DND-41 (cell line): ENCODE measurements around the gene XK.

Experiments used
- ATAC-seq: fragments of 200-7000 bp; cut with Tn5 transposase; 3 replicates; pipeline ENCODE4 v1.9.1; 2021; ENCODE audit warnings: low read depth; ENCODE audit not compliant: insufficient read depth
- DNase-seq: peaks from one replicate; pipeline ENCODE4 v3.0.0-alpha.2; 2020
- H2AFZ ChIP-seq: 2 replicates; pipeline ENCODE4 v1.6.0; 2012; ENCODE audit warnings: low read depth, low read length
- H3K27ac ChIP-seq: 2 replicates; pipeline ENCODE4 v1.5.1; 2012; ENCODE audit warnings: low read length, inconsistent platforms
- H3K27me3 ChIP-seq: fragments of 200-600 bp; sonication (generic); 2 replicates; pipeline ENCODE4 v1.6.0; 2012; ENCODE audit warnings: low read length, mild to moderate bottlenecking, inconsistent platforms; ENCODE audit not compliant: insufficient read depth, poor library complexity
- H3K36me3 ChIP-seq: 2 replicates; pipeline ENCODE4 v1.5.1; 2012; ENCODE audit warnings: low read length, inconsistent platforms; ENCODE audit not compliant: insufficient read depth
- H3K4me1 ChIP-seq: 2 replicates; pipeline ENCODE4 v1.5.1; 2012; ENCODE audit warnings: mild to moderate bottlenecking, low read length; ENCODE audit not compliant: insufficient read depth
- H3K4me2 ChIP-seq: 2 replicates; pipeline ENCODE4 v1.6.0; 2012; ENCODE audit warnings: mild to moderate bottlenecking, moderate library complexity, low read length, inconsistent platforms; ENCODE audit not compliant: insufficient read depth
- H3K4me3 ChIP-seq, 2 experiments: fragments of 200-600 bp in 1 of 2; shearing (Covaris generic) in 1 of 2; 2 replicates each; pipeline ENCODE4 v1.5.1; 2012 to 2016; ENCODE audit warnings: inconsistent platforms in 2 of 2, low read length in 2 of 2, mild to moderate bottlenecking in 2 of 2, low read depth in 1 of 2, moderate library complexity in 1 of 2
- H3K79me2 ChIP-seq: 2 replicates; pipeline ENCODE4 v1.6.0; 2012; ENCODE audit warnings: low read length, inconsistent platforms; ENCODE audit not compliant: insufficient read depth
- H3K9ac ChIP-seq: 2 replicates; pipeline ENCODE4 v1.6.0; 2012; ENCODE audit warnings: low read depth, mild to moderate bottlenecking, inconsistent platforms, low read length, moderate library complexity
- H3K9me3 ChIP-seq: 2 replicates; pipeline ENCODE4 v1.5.1; 2012; ENCODE audit warnings: low read length, moderate library complexity, mild to moderate bottlenecking, inconsistent platforms; ENCODE audit not compliant: insufficient read depth, severe bottlenecking
- H4K20me1 ChIP-seq: 2 replicates; pipeline ENCODE4 v1.6.0; 2012; ENCODE audit warnings: low read length; ENCODE audit not compliant: insufficient read depth
- CTCF ChIP-seq: IDR thresholded peaks from 2 replicates; pipeline ENCODE4 v1.5.1; 2012; ENCODE audit warnings: borderline replicate concordance, low read length, moderate library complexity, mild to moderate bottlenecking; ENCODE audit not compliant: poor library complexity, severe bottlenecking; ENCODE audit errors: extremely low read depth
- EZH2 ChIP-seq: IDR thresholded peaks from 3 replicates; pipeline ENCODE4 v1.6.1; 2012; ENCODE audit warnings: borderline replicate concordance, low read depth, mild to moderate bottlenecking, moderate library complexity, low read length, inconsistent platforms; ENCODE audit not compliant: severe bottlenecking

XK gene

GRCh38 chrX:37659047-37659446 lies 26.5 kb upstream of the XK start:
- H3K36me3 ChIP-seq = no peaks in the 10 kb centered on the region
- H3K4me1 ChIP-seq = no peaks in the 10 kb centered on the region
- no peak overlapping the region for H3K27ac ChIP-seq
- H3K79me2 ChIP-seq = no peaks in the 10 kb centered on the region
- no peak overlapping the region for H2AFZ ChIP-seq
- H4K20me1 ChIP-seq = no peaks in the 10 kb centered on the region
- H3K9ac ChIP-seq = no peak overlapping the region
- DNase-seq = no peak
- no peak overlapping the region for H3K4me2 ChIP-seq
- ATAC-seq = no peak
- TF ChIP-seq CTCF (no peak), EZH2 (no peak)
- H3K27me3 ChIP-seq = no peaks in the 10 kb centered on the region
- H3K9me3 ChIP-seq = no peaks in the 10 kb centered on the region
- H3K4me3 ChIP-seq = no peak overlapping the region

- no peaks in the 10 kb centered on the region for H3K27me3 ChIP-seq
- no peaks in the 10 kb centered on the region for H3K9me3 ChIP-seq
- no peak overlapping the region for H3K9ac ChIP-seq
- H3K4me1 ChIP-seq = no peaks in the 10 kb centered on the region
- no peak for DNase-seq
- no peak overlapping the region for H2AFZ ChIP-seq
- no peaks in the 10 kb centered on the region for H3K36me3 ChIP-seq
- TF ChIP-seq CTCF = no peak
- no peak for TF ChIP-seq EZH2
- no peak for ATAC-seq
- no peak overlapping the region for H3K4me2 ChIP-seq
- H3K27ac ChIP-seq = no peak overlapping the region
- H3K79me2 ChIP-seq = no peaks in the 10 kb centered on the region
- no peak overlapping the region for H3K4me3 ChIP-seq
- no peaks in the 10 kb centered on the region for H4K20me1 ChIP-seq
These were observed 23.4 kb upstream of the XK start for GRCh38 chrX:37662181-37662580.

GRCh38 chrX:37666516-37666915 lies 19.1 kb upstream of the XK start:
- no peak for ATAC-seq
- no peak overlapping the region for H2AFZ ChIP-seq

More at GRCh38 chrX:37666516-37666915, 19.1 kb upstream of the XK start:
- Histone ChIP-seq H3K36me3 (no peaks in the 10 kb centered on the region), H4K20me1 (no peaks in the 10 kb centered on the region), H3K9ac (no peak overlapping the region), H3K4me3 (no peak overlapping the region), H3K79me2 (no peaks in the 10 kb centered on the region), H3K27me3 (no peaks in the 10 kb centered on the region), H3K9me3 (no peaks in the 10 kb centered on the region), H3K27ac (no peak overlapping the region), H3K4me2 (no peak overlapping the region), H3K4me1 (no peaks in the 10 kb centered on the region)
- DNase-seq = no peak
- no peak for TF ChIP-seq EZH2
- no peak for TF ChIP-seq CTCF
